Melanocyte of skin (primary cell): ENCODE results near the gene SLC16A11. TPM values are rescaled to one million over a fixed set of nuclear protein-coding genes. Genes with fewer than 3 reads are reported as not detected.

Experiments
- small RNA-seq, 2 donors: library from RNA; depleted of rRNA; stranded (forward); fragments of <200 nt; gene quantifications; one replicate each; pipeline ENCODE3, GENCODE V24; 2012
- total RNA-seq, 2 donors: library from RNA; depleted of rRNA; stranded (reverse); fragments of >200 nt; gene quantifications; 2 replicates each; pipeline ENCODE4 v1.2.3, GENCODE V29; 2012

The SLC16A11 gene
- total RNA-seq, result under 1 TPM in 1 of 2 donors, not detected in 1; under 0.01 TPM

GRCh38 chr17:7043497-7044198 lies at the start of gene SLC16A11:
Gene SLC16A11, minus strand, starts transcription at chr17:7044092. Its CDS starts 579 bp downstream, at chr17:7043513.

GRCh38 chr17:7079581-7080455 lies 35.9 kb upstream of the SLC16A11 start, which contains the start of gene CLEC10A:
Gene CLEC10A, minus strand, starts transcription at chr17:7080251. Its CDS starts 1,439 bp downstream, at chr17:7078812.

GRCh38 chr17:7035591-7036368 lies 8.1 kb downstream of the SLC16A11 start, which contains the start of gene SLC16A13:
Gene SLC16A13, plus strand, starts transcription at chr17:7036015. Its CDS starts 368 bp downstream, at chr17:7036383.

GRCh38 chr17:7022781-7023571 lies 20.9 kb downstream of the SLC16A11 start, which contains the start of gene BCL6B:
Gene BCL6B, plus strand, starts transcription at chr17:7023050. Its CDS starts 622 bp downstream, at chr17:7023672.

GRCh38 chr17:6995500-6996255 lies 48.2 kb downstream of the SLC16A11 start, which contains the start of gene ALOX12:
Gene ALOX12, plus strand, starts transcription at chr17:6996049. Its CDS starts 69 bp downstream, at chr17:6996118.

Small RNAs within 50 kb of the gene (small RNA-seq; reads per million reads assigned to genes)
- 0 to 0.23 reads per million in 2 donors for gene AC120057.1

Other genes with a start within 250 kb of the SLC16A11 start
- gene TEKT1, start 212.4 kb downstream of the SLC16A11 start, total RNA-seq, result not detected
- not detected for gene ALOX12, start 48.0 kb downstream of the SLC16A11 start, total RNA-seq
- 10 to 100 TPM; 87.2 to 90.5 TPM for gene RNASEK, start 31.5 kb downstream of the SLC16A11 start, total RNA-seq
- gene BCL6B, start 21.0 kb downstream of the SLC16A11 start, total RNA-seq, result not detected
- 1 to 10 TPM in 1 of 2 donors, under 1 TPM in 1; 1.00 to 1.4 TPM for gene SLC16A13, start 8.1 kb downstream of the SLC16A11 start, total RNA-seq
- not detected for gene CLEC10A, start 36.2 kb upstream of the SLC16A11 start, total RNA-seq
- gene ASGR2, start 70.7 kb upstream of the SLC16A11 start, total RNA-seq, result not detected
- under 1 TPM; 0.33 to 0.34 TPM for gene ASGR1, start 135.3 kb upstream of the SLC16A11 start, total RNA-seq
- gene DLG4, start 175.7 kb upstream of the SLC16A11 start, total RNA-seq, result 1 to 10 TPM; 6.2 to 9.7 TPM
- gene ACADVL, start 175.8 kb upstream of the SLC16A11 start, total RNA-seq, result 100 to 1,000 TPM in 1 of 2 donors, 10 to 100 TPM in 1; 86.6 to 149 TPM
- 100 to 1,000 TPM in 1 of 2 donors, 10 to 100 TPM in 1; 98.6 to 107 TPM for gene DVL2, start 190.4 kb upstream of the SLC16A11 start, total RNA-seq
- gene PHF23, start 195.4 kb upstream of the SLC16A11 start, total RNA-seq, result 10 to 100 TPM; 65.7 to 80.9 TPM
- 100 to 1,000 TPM; 165 to 225 TPM for gene GABARAP, start 198.4 kb upstream of the SLC16A11 start, total RNA-seq
- gene CTDNEP1, start 207.6 kb upstream of the SLC16A11 start, total RNA-seq, result 10 to 100 TPM; 18.6 to 30.3 TPM
- gene ELP5, start 208.1 kb upstream of the SLC16A11 start, total RNA-seq, result 10 to 100 TPM; 33.7 to 47.3 TPM
- gene CLDN7, start 218.4 kb upstream of the SLC16A11 start, total RNA-seq, result under 1 TPM; 0.69 to 1.00 TPM
- under 1 TPM; under 0.01 to 0.34 TPM for gene SLC2A4, start 237.6 kb upstream of the SLC16A11 start, total RNA-seq